ENCODE results near the gene MGAT5.
"Not testable (repeated sequence)": the region's sequence is repeated elsewhere in the genome, so short reads cannot be mapped to it uniquely, and the experiment has no call there.

The MGAT5 gene

GRCh38 chr2:134278553-134278952, 24.7 kb downstream of the MGAT5 start:
- DNase-seq (ENCODE audit: low read depth in 2 of 2), result no peak

GRCh38 chr2:134279417-134279816, 25.5 kb downstream of the MGAT5 start:
- no peak for DNase-seq (ENCODE audit: low read depth in 2 of 2)

- DNase-seq (ENCODE audit: low read depth in 2 of 2), result no peak
Observed at GRCh38 chr2:134280231-134280630, 26.4 kb downstream of the MGAT5 start.

- no peak for DNase-seq (ENCODE audit: low read depth in 2 of 2)
Observed at GRCh38 chr2:134280726-134281125, 26.9 kb downstream of the MGAT5 start.

- DNase-seq (ENCODE audit: low read depth in 2 of 2), result no peak
Observed at GRCh38 chr2:134281815-134282419, 28.0 kb downstream of the MGAT5 start.

GRCh38 chr2:134282629-134283400, 28.9 kb downstream of the MGAT5 start:
- peak; percentile 18 to 29 for DNase-seq (ENCODE audit: low read depth in 2 of 2)

- DNase-seq (ENCODE audit: low read depth in 2 of 2), result no peak
Observed at GRCh38 chr2:134283661-134284060, 29.8 kb downstream of the MGAT5 start.

- no peak for DNase-seq (ENCODE audit: low read depth in 2 of 2)
Observed at GRCh38 chr2:134284119-134284670, 30.3 kb downstream of the MGAT5 start.

GRCh38 chr2:134287323-134287722, 33.5 kb downstream of the MGAT5 start:
- no peak for DNase-seq (ENCODE audit: low read depth in 2 of 2)

GRCh38 chr2:134288814-134289213, 34.9 kb downstream of the MGAT5 start:
- DNase-seq (ENCODE audit: low read depth in 2 of 2), result no peak

GRCh38 chr2:134289225-134289624, 35.4 kb downstream of the MGAT5 start:
- peak in 1 of 2 donors; percentile 15 for DNase-seq (ENCODE audit: low read depth in 2 of 2)

GRCh38 chr2:134290358-134290757, 36.5 kb downstream of the MGAT5 start:
- no peak for DNase-seq (ENCODE audit: low read depth in 2 of 2)

- DNase-seq (ENCODE audit: low read depth in 2 of 2), result no peak
Observed at GRCh38 chr2:134292514-134292913, 38.6 kb downstream of the MGAT5 start.

GRCh38 chr2:134293719-134294537, 40.1 kb downstream of the MGAT5 start:
- no peak for DNase-seq (ENCODE audit: low read depth in 2 of 2)

GRCh38 chr2:134294598-134294997, 40.7 kb downstream of the MGAT5 start:
- not testable (repeated sequence) for DNase-seq (ENCODE audit: low read depth in 2 of 2)

- no peak for DNase-seq (ENCODE audit: low read depth in 2 of 2)
Observed at GRCh38 chr2:134295441-134295840, 41.6 kb downstream of the MGAT5 start.

GRCh38 chr2:134296301-134296700, 42.4 kb downstream of the MGAT5 start:
- DNase-seq (ENCODE audit: low read depth in 2 of 2), result no peak

- DNase-seq (ENCODE audit: low read depth in 2 of 2), result no peak
Observed at GRCh38 chr2:134299334-134299733, 45.5 kb downstream of the MGAT5 start.

- DNase-seq (ENCODE audit: low read depth in 2 of 2), result no peak
Observed at GRCh38 chr2:134300585-134300984, 46.7 kb downstream of the MGAT5 start.

GRCh38 chr2:134301099-134301927, 47.4 kb downstream of the MGAT5 start:
- no peak for DNase-seq (ENCODE audit: low read depth in 2 of 2)

GRCh38 chr2:134301928-134302260, 48.0 kb downstream of the MGAT5 start:
- DNase-seq (ENCODE audit: low read depth in 2 of 2), result no peak
